HepG2 (cell line): ENCODE measurements around the gene SNAPC3. TPM values are rescaled to one million over a fixed set of nuclear protein-coding genes. Genes with fewer than 3 reads are reported as not detected.

Experiments
- ATAC-seq: fragments of 200-7000 bp; cut with Tn5 transposase; 3 replicates; pipeline ENCODE4 v1.9.1; 2020; ENCODE audit warnings: mild to moderate bottlenecking, moderate library complexity
- BruUV-seq: library from RNA; stranded (reverse); fragments of 400-500 nt; replicated peaks from 2 replicates; lab custom pipeline; 2021; lab: Mats Ljungman, UMichigan
- CTCF ChIA-PET: fragments of 300-600 bp; formaldehyde crosslinking; extraction: SDS; loops from one replicate; lab custom pipeline; 2021; ENCODE audit warnings: low total read pairs, inconsistent platforms, low intra/inter-chr PET ratio; lab: Yijun Ruan, JAX
- POLR2A ChIA-PET: fragments of 350-600 bp; sonication (Branson Sonifier 250); formaldehyde crosslinking; loops from one replicate; lab custom pipeline; 2020; ENCODE audit warnings: antibody characterized with exemption, inconsistent platforms; lab: Yijun Ruan, JAX
- DNase-seq: peaks from one replicate; pipeline ENCODE4 v3.0.0-alpha.2; 2015; ENCODE audit warnings: low spot score
- FAIRE-seq: peaks from 3 replicates; lab custom pipeline; 2011; peaks lifted over from hg19 to GRCh38; lab: Jason Lieb, UNC
- H2AFZ ChIP-seq: one replicate; pipeline ENCODE4 v1.6.1; 2011; ENCODE audit warnings: low read length, inconsistent platforms
- H3K27ac ChIP-seq: fragments of 300-600 bp; 3 replicates; pipeline ENCODE4 v1.8.0; 2011; ENCODE audit warnings: mixed run types, mild to moderate bottlenecking, mixed read lengths, low read length, inconsistent platforms; ENCODE audit not compliant: insufficient read depth; ENCODE audit errors: extremely low read length
- H3K27me3 ChIP-seq, 2 experiments: fragments of 200-600 bp in 1 of 2; 2 replicates in 1 of 2; 3 replicates in 1 of 2; pipeline versions ENCODE4 v1.6.0 to v1.8.0; 2011; ENCODE audit warnings: low read length in 2 of 2, mild to moderate bottlenecking in 2 of 2, moderate library complexity in 2 of 2, inconsistent platforms in 1 of 2; ENCODE audit not compliant: insufficient read depth in 2 of 2, control insufficient read depth in 1 of 2
- H3K36me3 ChIP-seq, 2 experiments: fragments of 200-600 bp in 1 of 2; replicated peaks in 1 of 2; 2 replicates in 1 of 2; 3 replicates in 1 of 2; pipeline versions ENCODE4 v1.5.1 to v1.8.0; 2011; ENCODE audit warnings: low read length in 2 of 2, inconsistent platforms in 1 of 2; ENCODE audit not compliant: insufficient read depth in 2 of 2, control insufficient read depth in 1 of 2
- H3K4me1 ChIP-seq: 2 replicates; pipeline ENCODE4 v1.5.1; 2012; ENCODE audit warnings: low read length, inconsistent platforms; ENCODE audit not compliant: insufficient read depth
- H3K4me2 ChIP-seq: 2 replicates; pipeline ENCODE4 v1.6.0; 2011; ENCODE audit warnings: low read depth, low read length, inconsistent platforms
- H3K4me3 ChIP-seq, 3 experiments: fragments of 200-600 bp in 1 of 3; sonication (generic), shearing (Covaris generic) in 1 of 3; replicated peaks in 1 of 3; 2 replicates each; pipeline ENCODE4 v1.5.1; 2011 to 2016; ENCODE audit warnings: low read length in 3 of 3, inconsistent platforms in 2 of 3, low read depth in 2 of 3, mild to moderate bottlenecking in 2 of 3, control low read depth in 1 of 3, mixed read lengths in 1 of 3; ENCODE audit not compliant: insufficient read depth in 1 of 3
- H3K79me2 ChIP-seq: one replicate; pipeline ENCODE4 v1.6.1; 2011; ENCODE audit warnings: low read length, inconsistent platforms; ENCODE audit not compliant: insufficient read depth
- H3K9ac ChIP-seq: 2 replicates; pipeline ENCODE4 v1.6.0; 2011; ENCODE audit warnings: mild to moderate bottlenecking, low read depth, low read length, inconsistent platforms; ENCODE audit not compliant: insufficient read depth
- H3K9me3 ChIP-seq: 2 replicates; pipeline ENCODE4 v1.5.1; 2012; ENCODE audit warnings: mild to moderate bottlenecking, low read length
- H4K20me1 ChIP-seq: 2 replicates; pipeline ENCODE4 v1.6.0; 2011; ENCODE audit warnings: inconsistent platforms, mild to moderate bottlenecking, low read length, moderate library complexity; ENCODE audit not compliant: insufficient read depth
- ARHGAP35 ChIP-seq: sonication (generic); formaldehyde crosslinking; IDR thresholded peaks from 2 replicates; pipeline ENCODE4 v1.9.0; 2022; ENCODE audit warnings: mild to moderate bottlenecking, inconsistent platforms, moderate library complexity, missing genetic modification reagents, borderline replicate concordance
- BHLHE40 ChIP-seq: IDR thresholded peaks from 2 replicates; pipeline ENCODE4 v1.6.1; 2011; ENCODE audit warnings: low read length, improper control_type of control experiment
- KDM6A ChIP-seq: IDR thresholded peaks from 2 replicates; pipeline ENCODE4 v1.6.1; 2016; ENCODE audit warnings: low read depth
- KLF12 ChIP-seq: sonication (generic); formaldehyde crosslinking; IDR thresholded peaks from 2 replicates; pipeline ENCODE4 v1.4.0; 2020; ENCODE audit warnings: missing genetic modification reagents, borderline replicate concordance
- KLF15 ChIP-seq: sonication (generic); formaldehyde crosslinking; IDR thresholded peaks from 2 replicates; pipeline ENCODE4 v1.8.1; 2023; ENCODE audit warnings: borderline replicate concordance, mild to moderate bottlenecking, inconsistent platforms, missing genetic modification reagents, mixed read lengths
- MED8 ChIP-seq: sonication (generic); formaldehyde crosslinking; IDR thresholded peaks from 2 replicates; pipeline ENCODE4 v1.8.1; 2023; ENCODE audit warnings: mild to moderate bottlenecking, missing genetic modification reagents; ENCODE audit not compliant: insufficient replicate concordance
- NCOR1 ChIP-seq: fragments of 200-600 bp; sonication (generic); IDR thresholded peaks from 2 replicates; pipeline ENCODE4 v1.7.0; 2017; ENCODE audit warnings: antibody characterized with exemption, low read length, borderline replicate concordance
- NR2F1 ChIP-seq, 2 experiments: fragments of 450-650 bp in 1 of 2; formaldehyde crosslinking in 1 of 2; IDR thresholded peaks; 2 replicates each; pipeline versions ENCODE4 v1.5.0 to v1.6.1; 2016 to 2020; ENCODE audit warnings: mild to moderate bottlenecking in 1 of 2, missing compliant biosample characterization in 1 of 2, missing genetic modification reagents in 1 of 2, moderate library complexity in 1 of 2
- NR2F6 ChIP-seq, 2 experiments: IDR thresholded peaks; 2 replicates each; pipeline ENCODE4 v1.6.1; 2016; ENCODE audit warnings: antibody characterized with exemption in 1 of 2, mild to moderate bottlenecking in 1 of 2
- STAG1 ChIP-seq: sonication (generic); formaldehyde crosslinking; IDR thresholded peaks from 2 replicates; pipeline ENCODE4 v1.4.0; 2020; ENCODE audit warnings: missing genetic modification reagents
- TBL1XR1 ChIP-seq: fragments of 150-350 bp; IDR thresholded peaks from 2 replicates; pipeline ENCODE4 v1.6.1; 2014; ENCODE audit warnings: borderline replicate concordance, low read length; ENCODE audit not compliant: partially characterized antibody
- ZNF3 ChIP-seq: IDR thresholded peaks from 2 replicates; pipeline ENCODE4 v1.7.0; 2017; ENCODE audit warnings: inconsistent platforms
- ZNF616 ChIP-seq: sonication (generic); formaldehyde crosslinking; IDR thresholded peaks from 2 replicates; pipeline ENCODE4 v1.5.0; 2020; ENCODE audit warnings: low read depth, mild to moderate bottlenecking, missing genetic modification reagents
- ZNF660 ChIP-seq: sonication (generic); formaldehyde crosslinking; IDR thresholded peaks from 2 replicates; pipeline ENCODE4 v1.5.1; 2020; ENCODE audit warnings: mild to moderate bottlenecking, low read depth, missing genetic modification reagents, borderline replicate concordance
- WGBS: methylation state at CpG from one replicate; pipeline ENCODE4 v1.1.6; 2017; ENCODE audit warnings: low lambda C conversion rate; 5-methylcytosine and 5-hydroxymethylcytosine counted together
- in situ Hi-C: cut with HindIII; loops from 2 replicates; pipeline ENCODE4 v1.10.0; 2017; ENCODE audit warnings: low pct_unique_long_range_greater_than_20kb; ENCODE audit not compliant: extremely low pct_ligation_motif_present
- intact Hi-C: fragments of 100-400 bp; cut with micrococcal nuclease; formaldehyde crosslinking; loops from one replicate; pipeline ENCODE4 v1.10.0; 2022; ENCODE audit not compliant: unreplicated experiment
- polyA plus RNA-seq, 8 experiments: library from polyadenylated mRNA; depleted of rRNA in 3 of 8; stranded (reverse) in 7 of 8; unstranded in 1 of 8; fragments of >200 nt; fragmentation: Illumina TruSeq in 4 of 8; extraction: Trizol in 4 of 8; gene quantifications; 2 replicates each; pipeline versions ENCODE4 v1.2.1 to v1.2.3, GENCODE V29; 2011 to 2016; ENCODE audit warnings: low read depth in 4 of 8, missing spikeins in 1 of 8, mixed read lengths in 1 of 8; ENCODE audit not compliant: insufficient read depth in 1 of 8
- total RNA-seq, 5 experiments: library from RNA; depleted of rRNA; stranded (reverse); fragments of >200 nt; fragmentation: Illumina TruSeq; extraction: Trizol; gene quantifications; 2 replicates each; pipeline ENCODE4 v1.2.3, GENCODE V29; 2016; ENCODE audit warnings: low read depth in 1 of 5
- TF ChIP-seq, protein P1 (sequence below): sonication (generic); formaldehyde crosslinking; IDR thresholded peaks from 2 replicates; pipeline ENCODE4 v1.4.0; 2020; ENCODE audit warnings: missing genetic modification reagents
- TF ChIP-seq, protein P2 (sequence below): sonication (generic); formaldehyde crosslinking; IDR thresholded peaks from 2 replicates; pipeline ENCODE4 v1.4.0; 2020; ENCODE audit warnings: mild to moderate bottlenecking, missing genetic modification reagents
- TF ChIP-seq, protein P3 (sequence below): IDR thresholded peaks from 2 replicates; pipeline ENCODE4 v1.6.1; 2016; ENCODE audit warnings: missing genetic modification reagents, missing compliant biosample characterization

SNAPC3 gene
- total and polyA plus RNA-seq, 2 of the 13 experiments (the other 11 are each of a cell fraction or from before 2014, with no cell fraction given): 25.6 to 26.0 TPM

DNA sequence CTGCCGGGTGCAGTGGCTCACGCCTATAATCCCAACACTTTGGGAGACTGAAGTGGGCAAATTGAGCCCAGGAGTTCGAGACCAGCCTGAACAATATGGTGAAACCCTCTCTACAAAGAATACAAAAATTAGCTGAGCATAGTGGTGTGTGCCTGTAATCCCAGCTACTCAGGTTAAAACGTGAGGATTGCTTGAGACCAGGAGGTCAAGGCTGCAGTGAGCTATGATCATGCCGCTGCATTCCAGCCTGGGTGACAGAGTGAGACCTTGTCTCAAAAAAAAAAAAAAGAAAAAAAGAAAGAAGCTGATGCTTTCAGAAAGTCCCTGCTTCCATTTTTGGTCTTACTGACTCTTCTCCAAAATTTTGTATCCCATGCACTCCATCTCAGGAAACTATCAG is 31.3 kb downstream of the SNAPC3 start:
- no peaks in the 10 kb centered on the region for H3K4me1 ChIP-seq
- no peaks in the 10 kb centered on the region for H3K9me3 ChIP-seq
- TF ChIP-seq NR2F1 (CRISPR knock-in tag; IDR thresholded peaks at IDR 0.05) (peak in 1 of 2 experiments; percentile 28; a peak in 1 of 4 replicates), BHLHE40 (peak; percentile 67), KLF12 (CRISPR knock-in tag) (no peak), NR2F6 (IDR thresholded peaks at IDR 0.05) (no peak), NR2F6 (CRISPR knock-in tag; IDR thresholded peaks at IDR 0.05) (peak; percentile 23; the same call in 1 of the 2 replicates)
- TF ChIP-seq, protein P1, sequence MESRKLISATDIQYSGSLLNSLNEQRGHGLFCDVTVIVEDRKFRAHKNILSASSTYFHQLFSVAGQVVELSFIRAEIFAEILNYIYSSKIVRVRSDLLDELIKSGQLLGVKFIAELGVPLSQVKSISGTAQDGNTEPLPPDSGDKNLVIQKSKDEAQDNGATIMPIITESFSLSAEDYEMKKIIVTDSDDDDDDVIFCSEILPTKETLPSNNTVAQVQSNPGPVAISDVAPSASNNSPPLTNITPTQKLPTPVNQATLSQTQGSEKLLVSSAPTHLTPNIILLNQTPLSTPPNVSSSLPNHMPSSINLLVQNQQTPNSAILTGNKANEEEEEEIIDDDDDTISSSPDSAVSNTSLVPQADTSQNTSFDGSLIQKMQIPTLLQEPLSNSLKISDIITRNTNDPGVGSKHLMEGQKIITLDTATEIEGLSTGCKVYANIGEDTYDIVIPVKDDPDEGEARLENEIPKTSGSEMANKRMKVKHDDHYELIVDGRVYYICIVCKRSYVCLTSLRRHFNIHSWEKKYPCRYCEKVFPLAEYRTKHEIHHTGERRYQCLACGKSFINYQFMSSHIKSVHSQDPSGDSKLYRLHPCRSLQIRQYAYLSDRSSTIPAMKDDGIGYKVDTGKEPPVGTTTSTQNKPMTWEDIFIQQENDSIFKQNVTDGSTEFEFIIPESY (CRISPR knock-in tag): 0 out of 2 replicates have a peak, but pooled peaks have one; percentile 34
- no peaks in the 10 kb centered on the region for H3K27me3 ChIP-seq
- no TSS peak for BruUV-seq
- in situ Hi-C loops: no loop called here
- ChIA-PET POLR2A (no interaction called here), CTCF (no interaction called here)
- H3K4me3 ChIP-seq: no peak overlapping the region
- FAIRE-seq (no peak), DNase-seq (peak; percentile 8), ATAC-seq (peak; percentile 61)
- H3K79me2 ChIP-seq: no peaks in the 10 kb centered on the region
- intact Hi-C loops: no loop called here
- WGBS: 73% methylated on average over 5 of the region's 5 CpGs
- H3K4me2 ChIP-seq: no peak overlapping the region
- no peak overlapping the region for H3K9ac ChIP-seq
- no peaks in the 10 kb centered on the region for H4K20me1 ChIP-seq
- H3K36me3 ChIP-seq: peaks cover 7 to 64% of the 10 kb centered on the region in 2 experiments
- no peak overlapping the region for H3K27ac ChIP-seq
- no peak overlapping the region for H2AFZ ChIP-seq

DNA sequence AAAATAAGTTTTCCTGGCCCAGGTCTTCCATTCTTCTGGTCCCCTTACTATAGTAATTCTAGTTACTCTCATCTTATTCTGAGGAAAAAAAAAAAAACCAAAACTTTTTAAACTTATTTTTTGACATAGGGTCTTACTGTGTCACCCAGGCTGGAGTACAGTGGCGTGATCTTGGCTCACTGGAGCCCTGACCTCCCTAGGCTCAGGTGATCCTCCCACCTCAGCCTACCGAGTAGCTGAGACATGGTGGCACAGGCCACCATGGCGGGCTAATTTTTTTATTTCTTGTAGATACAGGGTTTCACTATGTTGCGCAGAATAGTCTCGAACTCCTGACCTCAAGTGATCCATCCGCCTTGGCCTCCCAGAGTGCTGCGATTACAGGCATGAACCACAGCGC is 38.4 kb downstream of the SNAPC3 start:
- no peak overlapping the region for H3K9ac ChIP-seq
- no peak overlapping the region for H2AFZ ChIP-seq
- no peak for FAIRE-seq
- H3K4me3 ChIP-seq: no peak overlapping the region
- no TSS peak for BruUV-seq
- DNase-seq: no peak
- H3K27me3 ChIP-seq: no peaks in the 10 kb centered on the region
- no peaks in the 10 kb centered on the region for H3K9me3 ChIP-seq
- WGBS: 100% methylated on average over 8 of the region's 8 CpGs
- intact Hi-C loops: no loop called here
- no peak overlapping the region for H3K27ac ChIP-seq
- no peaks in the 10 kb centered on the region for H3K4me1 ChIP-seq
- CTCF ChIA-PET: no interaction called here
- POLR2A ChIA-PET: interaction anchor here (0.6 kb wide), 1 partner anchor 9 kb away, joined by 4 read pairs; no protein-coding TSS in a partner anchor
- no peak overlapping the region for H3K4me2 ChIP-seq
- no peaks in the 10 kb centered on the region for H4K20me1 ChIP-seq
- H3K36me3 ChIP-seq: peaks cover 13 to 71% of the 10 kb centered on the region in 2 experiments
- in situ Hi-C loops: no loop called here
- H3K79me2 ChIP-seq: no peaks in the 10 kb centered on the region
- ATAC-seq: no peak
- TF ChIP-seq, protein P2, sequence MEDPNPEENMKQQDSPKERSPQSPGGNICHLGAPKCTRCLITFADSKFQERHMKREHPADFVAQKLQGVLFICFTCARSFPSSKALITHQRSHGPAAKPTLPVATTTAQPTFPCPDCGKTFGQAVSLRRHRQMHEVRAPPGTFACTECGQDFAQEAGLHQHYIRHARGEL (CRISPR knock-in tag): no peak
- TF ChIP-seq MED8 (CRISPR knock-in tag) (no peak), ARHGAP35 (CRISPR knock-in tag) (no peak), ZNF3 (no peak), ZNF660 (CRISPR knock-in tag) (no peak), KLF15 (no peak), ZNF616 (no peak), TBL1XR1 (no peak), NCOR1 (no peak), KDM6A (CRISPR knock-in tag) (no peak), STAG1 (CRISPR knock-in tag) (no peak)
- TF ChIP-seq, protein P3, sequence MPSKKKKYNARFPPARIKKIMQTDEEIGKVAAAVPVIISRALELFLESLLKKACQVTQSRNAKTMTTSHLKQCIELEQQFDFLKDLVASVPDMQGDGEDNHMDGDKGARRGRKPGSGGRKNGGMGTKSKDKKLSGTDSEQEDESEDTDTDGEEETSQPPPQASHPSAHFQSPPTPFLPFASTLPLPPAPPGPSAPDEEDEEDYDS: no peak
